T47D (cell line): ENCODE measurements around the gene ORM1.
"Not testable (repeated sequence)": the region's sequence is repeated elsewhere in the genome, so short reads cannot be mapped to it uniquely, and the experiment has no call there.

ENCODE experiments used
- DNase-seq, 2 experiments: peaks; one replicate each; pipeline versions ENCODE4 v3.0.0 to v3.0.0-alpha.2; 2011 to 2012; ENCODE audit warnings: low read depth in 1 of 2, low spot score in 1 of 2
- JUND ChIP-seq: IDR thresholded peaks from 2 replicates; pipeline ENCODE4 v1.6.1; 2012; ENCODE audit warnings: low read depth
- in situ Hi-C: cut with HindIII; loops from 2 replicates; pipeline ENCODE4 v1.10.0; 2016; ENCODE audit warnings: low sequenced_read_pairs, low pct_unique_long_range_greater_than_20kb

ORM1 gene

DNA sequence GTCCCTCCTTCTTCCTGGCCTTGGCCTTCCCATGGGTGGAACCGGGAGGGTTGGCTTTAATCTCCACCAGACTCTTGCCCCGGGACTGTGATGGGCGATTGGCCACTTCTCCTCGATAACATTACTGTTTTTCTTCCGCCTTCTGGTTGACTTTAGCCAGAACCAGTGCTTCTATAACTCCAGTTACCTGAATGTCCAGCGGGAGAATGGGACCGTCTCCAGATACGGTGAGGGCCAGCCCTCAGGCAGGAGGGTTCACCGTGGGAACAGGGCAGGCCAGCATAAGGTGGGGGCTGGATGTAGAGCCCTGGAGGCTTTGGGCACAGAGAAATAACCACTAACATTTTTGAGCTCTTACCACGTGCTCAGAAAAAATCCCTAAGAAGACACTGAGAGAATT, 7.7 kb downstream of the ORM1 start:
- in situ Hi-C loops = no loop called here
- no peak for DNase-seq
- no peak for TF ChIP-seq JUND

DNA sequence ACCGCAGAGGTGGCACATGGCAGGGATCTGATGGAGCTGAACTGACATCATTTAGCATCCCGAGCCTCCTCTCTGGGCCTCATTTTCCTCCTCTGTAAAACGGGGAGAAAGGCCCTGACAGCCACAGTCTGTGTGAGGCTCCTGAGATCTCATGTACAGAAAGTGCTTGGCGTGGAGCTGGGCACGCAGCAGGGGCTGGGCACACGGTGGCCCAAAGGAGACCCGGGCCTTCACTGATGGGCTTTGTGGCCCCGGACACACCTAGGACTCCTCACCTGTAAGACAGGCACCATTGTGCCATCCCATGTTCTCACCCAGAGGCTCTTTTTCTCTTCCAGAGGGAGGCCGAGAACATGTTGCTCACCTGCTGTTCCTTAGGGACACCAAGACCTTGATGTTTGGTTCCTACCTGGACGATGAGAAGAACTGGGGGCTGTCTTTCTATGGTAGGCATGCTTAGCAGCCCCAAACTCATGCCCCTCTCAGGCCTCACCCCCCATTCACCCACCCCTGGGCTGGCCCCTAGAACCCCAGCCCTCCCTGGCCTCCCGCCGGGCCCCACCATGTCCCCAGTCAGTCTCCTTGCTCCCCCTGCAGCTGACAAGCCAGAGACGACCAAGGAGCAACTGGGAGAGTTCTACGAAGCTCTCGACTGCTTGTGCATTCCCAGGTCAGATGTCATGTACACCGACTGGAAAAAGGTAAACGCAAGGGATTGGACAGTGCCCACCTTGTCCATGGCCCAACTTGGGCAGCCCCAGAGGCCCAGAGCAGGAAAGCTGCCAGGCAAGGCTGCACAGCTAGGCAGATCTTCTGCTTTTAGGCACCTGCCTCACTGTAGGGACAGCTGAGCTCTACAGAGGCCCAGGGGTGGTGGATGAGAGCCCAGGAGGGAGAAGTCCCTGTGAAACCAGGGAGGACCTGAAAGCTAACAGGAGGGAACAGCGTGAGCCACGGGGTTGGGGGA, 8.6 kb downstream of the ORM1 start:
- in situ Hi-C loops = not testable (repeated sequence)

DNA sequence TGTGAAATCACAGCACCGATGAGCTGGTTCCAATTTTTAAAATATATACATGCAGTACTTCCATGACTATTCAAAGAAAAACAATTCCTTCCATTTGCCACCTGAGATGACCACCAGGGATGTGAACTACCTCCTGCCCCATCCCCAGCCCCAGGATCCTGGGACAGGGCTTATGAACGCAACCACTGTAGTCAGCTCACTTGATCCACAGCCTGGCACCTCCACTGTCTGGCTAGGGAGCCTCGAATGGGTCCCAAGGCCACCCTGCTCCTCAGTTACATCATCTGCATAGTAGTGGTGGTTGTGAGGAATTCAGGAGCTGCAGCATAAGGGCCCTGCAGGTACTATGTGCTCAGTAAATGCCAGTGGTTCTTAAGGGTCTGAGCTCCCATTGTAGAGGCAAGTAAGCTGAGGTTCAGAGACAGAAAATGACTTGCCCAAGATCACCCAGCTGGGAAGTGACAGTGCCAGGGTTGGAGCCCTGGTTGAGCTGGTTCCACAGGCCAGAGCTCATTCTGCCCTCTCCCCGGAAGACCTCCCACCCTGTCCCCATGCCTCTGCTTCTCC, 9.7 kb downstream of the ORM1 start:
- DNase-seq, in situ Hi-C loops: not testable (repeated sequence)

More for the DNA sequence above, 8.6 kb downstream of the ORM1 start:
- not testable (repeated sequence) for DNase-seq

- DNase-seq, in situ Hi-C loops: not testable (repeated sequence)
Measured at GRCh38 chr9:114333718-114334117, 10.8 kb downstream of the ORM1 start.

- no peak for TF ChIP-seq JUND
- in situ Hi-C loops = no loop called here
Measured at GRCh38 chr9:114334490-114334889, 11.6 kb downstream of the ORM1 start.

DNA sequence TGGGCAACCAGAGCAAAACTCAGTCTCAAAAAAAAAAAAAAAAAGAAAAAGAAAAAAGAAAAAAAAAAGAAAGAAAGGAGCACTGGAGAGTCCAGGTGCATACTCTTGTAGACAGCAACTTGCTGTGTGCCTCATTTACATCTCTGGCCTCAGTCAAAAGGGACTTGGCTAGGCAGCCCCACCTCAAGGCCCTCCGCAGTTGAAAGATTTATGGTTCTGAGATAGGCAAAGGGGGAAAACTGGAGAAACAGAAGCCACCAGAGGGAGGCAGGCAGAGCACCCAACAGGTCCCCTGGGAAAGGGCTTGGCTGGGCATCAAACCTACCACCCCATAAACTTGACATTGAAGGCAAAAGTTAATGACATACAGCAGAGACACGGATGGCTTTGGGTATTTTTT, 12.8 kb downstream of the ORM1 start:
- in situ Hi-C loops = no loop called here
- TF ChIP-seq JUND = no peak
- DNase-seq = no peak

More at GRCh38 chr9:114334490-114334889, 11.6 kb downstream of the ORM1 start:
- DNase-seq = no peak

DNA sequence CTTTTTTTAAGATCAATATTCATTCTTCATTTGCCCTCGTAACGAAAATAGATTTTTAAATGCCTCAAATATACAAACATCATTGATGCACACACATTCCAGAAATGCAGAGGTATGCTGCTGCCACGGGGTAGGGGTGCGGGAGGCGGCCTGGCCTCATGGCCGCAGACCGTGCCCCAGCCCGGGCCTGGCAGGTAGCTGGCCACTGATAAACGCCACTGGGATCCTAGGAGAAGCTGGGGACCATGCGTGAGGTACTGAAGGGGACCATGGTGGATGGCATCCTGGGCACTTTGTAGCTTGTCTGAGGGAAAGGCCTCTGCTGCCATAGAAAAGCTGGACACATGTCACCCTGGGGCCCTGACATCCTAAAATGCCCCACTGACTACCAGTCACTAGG, 13.3 kb downstream of the ORM1 start:
- TF ChIP-seq JUND = no peak
- DNase-seq = no peak
- in situ Hi-C loops = no loop called here

- DNase-seq = no peak
- no peak for TF ChIP-seq JUND
- in situ Hi-C loops = no loop called here
Measured at GRCh38 chr9:114336699-114337395, 13.9 kb downstream of the ORM1 start.

- no peak for TF ChIP-seq JUND
- in situ Hi-C loops = no loop called here
- DNase-seq = peak in 1 of 2 experiments; percentile 32
Measured at GRCh38 chr9:114338187-114338586, 15.3 kb downstream of the ORM1 start.

GRCh38 chr9:114339130-114339908, 16.4 kb downstream of the ORM1 start:
- no peak for TF ChIP-seq JUND
- in situ Hi-C loops = no loop called here
- DNase-seq = peak; percentile 54 to 67

DNA sequence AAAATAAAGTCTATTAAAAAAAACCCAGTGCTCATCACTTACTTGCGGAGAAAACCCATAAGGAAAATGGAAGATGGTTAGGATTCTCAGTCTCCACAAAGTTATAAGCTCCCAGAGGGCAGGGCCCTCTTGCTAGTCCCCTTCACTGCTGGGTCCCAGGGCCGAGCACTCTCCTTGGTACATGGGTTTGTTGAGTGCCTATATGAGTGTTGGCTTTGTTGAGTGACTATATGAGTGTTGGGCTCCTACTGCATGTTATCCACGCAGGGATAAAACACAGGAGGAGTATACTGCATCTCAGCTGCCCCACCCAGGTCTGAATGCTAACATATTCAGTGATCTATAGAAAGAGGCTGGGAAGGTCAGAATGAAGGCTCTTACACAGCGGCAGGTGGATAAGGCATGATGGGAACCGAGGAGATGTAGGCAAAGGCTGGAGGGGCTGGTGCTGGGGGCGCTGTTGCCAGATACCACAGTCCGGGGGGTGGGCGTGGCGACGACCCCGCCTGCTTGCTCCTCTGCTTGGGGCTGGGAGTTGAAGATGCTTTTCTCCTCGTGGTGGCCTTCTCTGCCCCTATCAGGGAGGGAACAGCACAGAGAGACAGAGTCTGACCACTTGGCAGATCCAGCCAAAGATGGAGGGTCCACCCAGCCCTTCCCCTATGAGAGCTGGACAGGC, 18.4 kb downstream of the ORM1 start:
- in situ Hi-C loops = no loop called here
- no peak for DNase-seq
- TF ChIP-seq JUND = no peak

DNA sequence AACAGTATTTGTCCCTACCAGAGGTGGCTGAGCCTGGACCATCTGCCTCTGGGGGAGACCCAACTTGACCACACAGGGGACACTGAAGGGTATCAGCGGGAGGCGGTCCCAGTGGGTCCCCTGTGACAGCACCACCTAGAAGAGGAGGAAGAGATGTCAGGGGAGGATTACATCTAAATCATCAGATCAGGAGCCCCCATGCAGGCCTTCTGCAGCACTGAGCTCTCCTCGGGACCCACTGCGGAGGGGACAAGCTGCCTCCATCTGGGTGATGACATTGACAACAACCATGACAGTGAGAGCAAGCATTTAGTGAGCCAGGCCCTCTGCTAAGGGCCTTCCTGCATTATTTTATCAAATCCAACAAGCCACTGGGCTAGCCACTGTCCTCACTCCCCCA, 19.1 kb downstream of the ORM1 start:
- no peak for DNase-seq
- in situ Hi-C loops = no loop called here
- TF ChIP-seq JUND = no peak
